ENCODE measurements around the gene FBXL17.

DNA sequence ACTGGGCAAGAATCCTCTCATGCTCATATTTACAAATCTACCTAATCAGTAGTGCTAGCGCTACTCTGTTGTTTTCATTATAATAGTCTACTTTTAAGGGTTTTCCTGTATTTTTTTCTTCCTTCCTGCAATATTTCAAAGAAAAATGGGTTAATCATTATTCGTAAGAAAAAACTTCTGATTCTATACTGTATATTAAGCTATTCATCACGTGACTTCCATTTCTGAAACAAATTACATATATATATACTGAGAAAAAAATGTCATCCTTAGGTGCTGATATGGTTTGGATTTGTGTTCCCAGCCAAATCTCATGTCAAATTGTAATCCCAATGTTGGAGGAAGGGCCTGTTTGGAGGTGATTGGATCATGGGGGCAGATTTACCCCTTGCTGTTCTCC is 197.0 kb downstream of the FBXL17 start:
- TF ChIP-seq CTCF (IDR thresholded peaks at IDR 0.05): no peak
- no peak for TF ChIP-seq POLR2A (IDR thresholded peaks at IDR 0.05)
